ENCODE results near the gene IGF1R.

The IGF1R gene

DNA sequence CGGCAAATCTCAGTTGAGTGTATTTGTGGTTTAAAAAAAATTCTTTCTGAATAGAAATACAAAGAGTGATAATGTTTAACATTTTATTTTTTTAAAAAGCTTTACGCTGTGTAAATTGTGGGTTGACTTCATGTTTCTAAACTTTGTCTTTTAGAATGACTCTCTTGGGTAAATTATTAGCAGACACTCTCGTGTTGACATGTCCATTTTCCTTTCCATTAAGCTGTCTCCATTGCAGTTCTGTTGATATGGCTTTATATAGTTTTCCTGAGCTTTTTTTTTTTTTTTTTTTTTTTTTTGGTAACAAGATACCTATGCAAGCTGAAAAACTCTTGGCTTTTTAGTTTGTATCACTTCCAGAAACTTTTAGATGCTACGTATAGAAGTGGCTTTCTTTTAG lies 92.6 kb downstream of the IGF1R start:
- H3K4me3 ChIP-seq (ENCODE audit: low read depth, low read length): no peak overlapping the region
- TF ChIP-seq CTCF (IDR thresholded peaks at IDR 0.05; ENCODE audit: insufficient read depth, low read depth, low read length, missing control alignments): no peak
- DNase-seq (ENCODE audit: low read depth): no peak

- no peak overlapping the region for H3K4me3 ChIP-seq (ENCODE audit: low read depth, low read length)
- no peak for TF ChIP-seq CTCF (IDR thresholded peaks at IDR 0.05; ENCODE audit: insufficient read depth, low read depth, low read length, missing control alignments)
- DNase-seq (ENCODE audit: low read depth): no peak
These were observed 94.8 kb downstream of the IGF1R start for GRCh38 chr15:98743177-98743576.

GRCh38 chr15:98744506-98744905 lies 96.2 kb downstream of the IGF1R start:
- DNase-seq (ENCODE audit: low read depth): no peak

DNA sequence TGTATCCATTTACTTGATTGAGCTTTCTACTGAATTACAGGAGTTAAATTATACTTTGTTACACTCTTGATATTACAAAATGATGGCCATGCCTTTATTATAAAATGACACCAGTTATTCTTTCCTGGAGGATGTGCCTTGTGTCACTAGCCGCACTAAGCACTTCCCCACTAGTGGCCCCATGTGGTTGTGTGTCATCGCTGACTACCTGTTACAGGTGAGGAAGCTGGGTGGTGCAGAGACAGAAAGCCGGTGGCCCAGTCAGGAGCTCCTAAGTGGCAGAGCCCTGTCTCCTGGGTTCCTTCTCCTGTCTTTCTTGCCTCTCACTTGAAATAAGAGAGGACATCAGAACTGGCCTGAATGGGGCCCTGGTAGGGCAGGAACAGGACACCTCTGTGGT lies 96.8 kb downstream of the IGF1R start:
- no peak for TF ChIP-seq CTCF (IDR thresholded peaks at IDR 0.05; ENCODE audit: insufficient read depth, low read depth, low read length, missing control alignments)
- H3K4me3 ChIP-seq (ENCODE audit: low read depth, low read length): no peak overlapping the region
- DNase-seq (ENCODE audit: low read depth): no peak

More at GRCh38 chr15:98744506-98744905, 96.2 kb downstream of the IGF1R start:
- no peak overlapping the region for H3K4me3 ChIP-seq (ENCODE audit: low read depth, low read length)
- no peak for TF ChIP-seq CTCF (IDR thresholded peaks at IDR 0.05; ENCODE audit: insufficient read depth, low read depth, low read length, missing control alignments)

GRCh38 chr15:98745650-98746374 lies 97.5 kb downstream of the IGF1R start:
- DNase-seq (ENCODE audit: low read depth): no peak
- H3K4me3 ChIP-seq (ENCODE audit: low read depth, low read length): no peak overlapping the region
- no peak for TF ChIP-seq CTCF (IDR thresholded peaks at IDR 0.05; ENCODE audit: insufficient read depth, low read depth, low read length, missing control alignments)

- H3K4me3 ChIP-seq (ENCODE audit: low read depth, low read length): no peak overlapping the region
- TF ChIP-seq CTCF (IDR thresholded peaks at IDR 0.05; ENCODE audit: insufficient read depth, low read depth, low read length, missing control alignments): no peak
- no peak for DNase-seq (ENCODE audit: low read depth)
These were observed 98.2 kb downstream of the IGF1R start for GRCh38 chr15:98746375-98747155.

Measured in GM12865 (cell line).